ENCODE data around the gene LHX1.

LHX1 gene

DNA sequence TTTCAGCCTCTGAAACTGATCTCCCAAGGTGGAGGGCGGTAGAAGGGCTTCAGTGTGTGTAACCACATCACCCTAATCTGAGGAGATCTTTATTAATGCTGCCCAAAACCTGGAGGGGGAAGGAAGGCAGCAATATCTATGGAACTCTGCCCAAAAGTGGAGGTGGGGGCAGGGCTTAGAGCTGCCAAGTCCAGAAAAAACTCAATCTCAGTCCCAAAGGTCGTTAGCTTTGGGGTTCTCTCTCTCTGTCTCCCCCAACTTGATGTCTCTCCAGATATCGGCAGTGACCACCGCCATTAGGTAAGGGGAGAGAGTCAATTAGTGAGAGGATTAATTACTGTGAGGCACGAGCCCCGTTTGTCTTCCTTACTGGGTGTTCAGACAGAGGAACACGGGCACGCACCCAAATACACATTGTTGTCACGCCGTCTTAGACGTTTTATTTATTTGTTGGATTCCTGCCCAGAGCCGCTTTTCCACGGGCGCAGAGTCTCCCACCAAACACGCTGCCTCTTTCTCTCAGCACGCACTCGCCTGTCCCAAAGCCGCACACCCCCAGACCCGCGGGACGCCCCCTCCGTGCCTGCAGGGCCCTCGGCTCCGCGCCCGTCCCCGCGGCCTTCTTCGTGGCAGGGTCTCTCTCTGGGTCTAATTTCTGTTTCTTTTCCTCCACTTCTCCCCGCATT is 5.4 kb upstream of the LHX1 start:
- in situ Hi-C loops (cut with HindIII; ENCODE audit: low pct_ligation_motif_present, low sequenced_read_pairs): no loop called here
- Histone ChIP-seq H3K27ac (no peak overlapping the region), H3K27me3 (replicated peaks) (peaks cover 84% of the 10 kb centered on the region), H3K36me3 (replicated peaks) (no peaks in the 10 kb centered on the region), H3K4me3 (ENCODE audit: low read depth, low read length) (no peak overlapping the region)
- DNase-seq: no peak
- TF ChIP-seq, protein P1, sequence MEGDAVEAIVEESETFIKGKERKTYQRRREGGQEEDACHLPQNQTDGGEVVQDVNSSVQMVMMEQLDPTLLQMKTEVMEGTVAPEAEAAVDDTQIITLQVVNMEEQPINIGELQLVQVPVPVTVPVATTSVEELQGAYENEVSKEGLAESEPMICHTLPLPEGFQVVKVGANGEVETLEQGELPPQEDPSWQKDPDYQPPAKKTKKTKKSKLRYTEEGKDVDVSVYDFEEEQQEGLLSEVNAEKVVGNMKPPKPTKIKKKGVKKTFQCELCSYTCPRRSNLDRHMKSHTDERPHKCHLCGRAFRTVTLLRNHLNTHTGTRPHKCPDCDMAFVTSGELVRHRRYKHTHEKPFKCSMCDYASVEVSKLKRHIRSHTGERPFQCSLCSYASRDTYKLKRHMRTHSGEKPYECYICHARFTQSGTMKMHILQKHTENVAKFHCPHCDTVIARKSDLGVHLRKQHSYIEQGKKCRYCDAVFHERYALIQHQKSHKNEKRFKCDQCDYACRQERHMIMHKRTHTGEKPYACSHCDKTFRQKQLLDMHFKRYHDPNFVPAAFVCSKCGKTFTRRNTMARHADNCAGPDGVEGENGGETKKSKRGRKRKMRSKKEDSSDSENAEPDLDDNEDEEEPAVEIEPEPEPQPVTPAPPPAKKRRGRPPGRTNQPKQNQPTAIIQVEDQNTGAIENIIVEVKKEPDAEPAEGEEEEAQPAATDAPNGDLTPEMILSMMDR (IDR thresholded peaks at IDR 0.05; ENCODE audit: low read depth, low read length, missing control alignments): no peak

DNA sequence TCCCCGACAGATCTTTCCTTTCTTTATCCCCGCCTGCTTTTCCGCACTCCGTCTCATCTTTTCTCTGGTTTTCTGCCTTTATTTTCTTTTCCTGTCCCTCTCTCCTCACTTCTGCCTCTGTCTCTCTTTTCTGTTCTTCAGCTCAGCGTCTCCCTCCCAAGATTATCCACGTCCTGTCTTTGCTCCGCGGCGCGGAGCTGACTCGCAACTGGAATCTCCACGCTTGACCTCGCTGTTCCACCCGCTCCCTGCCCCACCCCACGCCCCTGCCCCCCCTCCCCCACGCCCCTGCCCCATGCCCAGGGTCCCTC is 4.9 kb upstream of the LHX1 start:
- no peak overlapping the region for H3K4me3 ChIP-seq (ENCODE audit: low read depth, low read length)
- in situ Hi-C loops (cut with HindIII; ENCODE audit: low pct_ligation_motif_present, low sequenced_read_pairs): no loop called here
- H3K27me3 ChIP-seq (replicated peaks): peaks cover 88% of the 10 kb centered on the region
- no peak overlapping the region for H3K27ac ChIP-seq
- DNase-seq: no peak
- TF ChIP-seq, protein P1 (IDR thresholded peaks at IDR 0.05; ENCODE audit: low read depth, low read length, missing control alignments): no peak
- H3K36me3 ChIP-seq (replicated peaks): no peaks in the 10 kb centered on the region

DNA sequence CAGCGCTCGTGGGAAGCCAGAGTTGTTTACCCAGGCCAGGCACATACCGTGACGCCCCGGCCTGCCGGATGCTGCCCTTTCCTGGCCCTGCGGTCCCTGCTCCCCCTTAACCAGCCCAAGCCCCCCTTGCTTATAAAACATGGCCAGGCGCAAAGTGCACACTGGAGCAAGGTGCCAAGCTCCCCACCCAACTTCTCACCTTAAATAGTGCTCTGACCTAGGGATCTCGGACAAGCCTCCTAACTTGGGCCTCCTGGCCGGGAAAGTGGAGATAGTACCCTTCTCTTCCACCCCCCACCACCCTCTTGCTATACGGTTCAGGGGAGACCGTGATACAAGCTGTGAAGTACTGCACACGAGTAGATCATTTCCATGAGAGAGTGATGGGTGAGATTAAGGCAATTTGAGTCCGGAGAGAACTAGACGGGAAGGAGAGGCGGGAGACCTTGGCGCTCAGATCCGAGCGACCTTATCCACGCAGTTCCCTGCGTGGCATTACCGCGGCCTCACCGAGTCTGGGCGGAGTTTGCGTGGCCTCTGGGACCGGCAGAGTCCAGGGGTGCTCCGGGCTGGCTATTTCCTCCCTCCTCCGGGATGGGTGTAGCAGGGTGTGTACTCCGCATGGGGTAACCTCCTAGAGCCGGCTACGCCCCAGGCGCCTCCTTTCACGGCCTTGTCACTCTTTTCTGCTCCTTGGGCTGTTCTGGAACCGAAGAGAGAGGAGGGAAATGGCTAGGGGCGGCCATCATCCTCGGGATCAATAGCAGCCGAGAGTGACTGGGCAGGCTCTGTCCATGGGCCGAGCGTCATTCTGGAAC is 4.4 kb upstream of the LHX1 start:
- Histone ChIP-seq H3K27me3 (replicated peaks) (peaks cover 92% of the 10 kb centered on the region), H3K27ac (no peak overlapping the region), H3K4me3 (ENCODE audit: low read depth, low read length) (no peak overlapping the region), H3K36me3 (replicated peaks) (no peaks in the 10 kb centered on the region)
- TF ChIP-seq, protein P1 (IDR thresholded peaks at IDR 0.05; ENCODE audit: low read depth, low read length, missing control alignments): no peak
- no peak for DNase-seq
- in situ Hi-C loops (cut with HindIII; ENCODE audit: low pct_ligation_motif_present, low sequenced_read_pairs): no loop called here

DNA sequence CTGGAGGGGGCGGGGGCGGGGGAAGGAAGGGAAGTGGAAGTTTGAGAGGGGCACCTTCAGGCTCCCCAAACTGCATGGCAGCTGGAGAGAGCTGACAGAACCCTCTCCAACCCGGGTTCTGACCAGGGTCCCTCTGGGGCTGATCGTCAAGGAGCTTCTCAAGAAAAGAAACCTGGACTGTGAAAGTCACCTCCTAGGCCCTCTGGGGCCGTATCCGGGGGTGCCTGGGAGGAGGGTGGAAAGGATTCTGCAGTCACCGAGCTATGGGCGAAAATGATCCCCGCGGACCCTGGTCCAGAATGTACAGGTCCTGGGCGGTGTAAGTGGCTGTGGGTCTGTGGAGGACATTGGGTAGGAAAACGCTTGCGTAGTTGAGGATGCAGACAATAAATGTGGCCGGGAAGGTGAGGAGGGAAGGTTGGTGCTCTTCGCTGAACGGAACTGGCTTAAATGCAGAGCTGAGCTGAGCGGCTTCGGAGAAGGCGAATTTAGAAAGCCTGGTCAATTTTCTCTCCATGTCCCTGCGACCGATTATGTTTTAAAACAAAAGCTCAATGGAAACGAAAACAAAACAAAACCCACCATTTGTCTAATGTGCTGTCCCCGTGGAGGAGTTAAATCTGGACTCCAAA is 3.6 kb upstream of the LHX1 start:
- Histone ChIP-seq H3K27ac (no peak overlapping the region), H3K4me3 (ENCODE audit: low read depth, low read length) (no peak overlapping the region), H3K36me3 (replicated peaks) (no peaks in the 10 kb centered on the region), H3K27me3 (replicated peaks) (peaks cover 97% of the 10 kb centered on the region)
- TF ChIP-seq, protein P1 (IDR thresholded peaks at IDR 0.05; ENCODE audit: low read depth, low read length, missing control alignments): no peak
- in situ Hi-C loops (cut with HindIII; ENCODE audit: low pct_ligation_motif_present, low sequenced_read_pairs): no loop called here
- no peak for DNase-seq

DNA sequence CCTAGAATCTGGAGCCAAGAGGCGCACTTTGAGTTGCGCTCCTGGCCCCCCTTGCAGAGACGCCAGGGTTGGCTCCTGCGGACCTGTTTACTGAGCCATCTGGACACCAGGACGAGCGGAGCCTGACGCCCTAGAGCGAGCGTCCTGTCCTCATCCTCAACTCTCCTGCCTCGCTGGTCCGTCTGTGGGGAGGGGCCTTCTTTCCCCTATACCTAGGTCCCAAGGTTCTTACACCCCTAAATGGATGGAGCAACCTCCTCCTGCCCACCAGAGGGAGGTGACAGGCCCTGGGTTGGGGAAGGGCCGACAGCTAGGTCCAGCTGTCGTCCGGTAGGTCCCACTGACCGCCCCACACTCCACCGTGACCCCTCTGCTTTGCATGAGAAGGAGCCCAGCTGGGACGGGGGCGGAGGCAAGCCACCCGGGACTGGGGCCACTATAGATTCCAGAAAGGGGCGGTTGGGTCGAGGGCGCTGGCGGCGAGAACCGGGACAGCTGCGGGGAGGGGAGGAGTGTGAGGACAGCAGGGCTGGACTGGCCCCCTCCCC is 3.1 kb upstream of the LHX1 start:
- in situ Hi-C loops (cut with HindIII; ENCODE audit: low pct_ligation_motif_present, low sequenced_read_pairs): no loop called here
- Histone ChIP-seq H3K27me3 (replicated peaks) (peaks cover 97% of the 10 kb centered on the region), H3K4me3 (ENCODE audit: low read depth, low read length) (no peak overlapping the region), H3K27ac (no peak overlapping the region), H3K36me3 (replicated peaks) (no peaks in the 10 kb centered on the region)
- TF ChIP-seq, protein P1 (IDR thresholded peaks at IDR 0.05; ENCODE audit: low read depth, low read length, missing control alignments): no peak
- no peak for DNase-seq
